Prostate gland (tissue), 2 donors: Measurements from ENCODE around the gene DIAPH2.

Source experiments
- CTCF ChIP-seq, 4 experiments: fragments of 200-600 bp in 2 of 4; fragments of 450-650 bp in 2 of 4; sonication (generic) in 2 of 4; IDR thresholded peaks; 1 replicate in 3 of 4; 2 replicates in 1 of 4; pipeline ENCODE4 v1.5.1; 2016 to 2019; ENCODE audit warnings: antibody characterized with exemption in 4 of 4, mild to moderate bottlenecking in 2 of 4, moderate library complexity in 2 of 4
- POLR2A ChIP-seq: fragments of 450-650 bp; IDR thresholded peaks from one replicate; pipeline ENCODE4 v1.6.1; 2016; ENCODE audit warnings: antibody characterized with exemption, mild to moderate bottlenecking

GRCh38 chrX:96979766-96980165 is 295.1 kb downstream of the DIAPH2 start:
- TF ChIP-seq CTCF (IDR thresholded peaks at IDR 0.05) (no peak), POLR2A (no peak)
